WTC11 (cell line): ENCODE data around the gene IDUA. TPM values are rescaled to one million over a fixed set of nuclear protein-coding genes. Genes with fewer than 3 reads are reported as not detected.
A peak's percentile ranks its signal among the peaks of the same experiment; 100 is the strongest.

Experiments
- CREB1 ChIP-seq: sonication (generic); formaldehyde crosslinking; IDR thresholded peaks from 2 replicates; pipeline ENCODE4 v1.8.0; 2023; ENCODE audit warnings: mild to moderate bottlenecking, missing genetic modification reagents
- ELF4 ChIP-seq: sonication (generic); formaldehyde crosslinking; IDR thresholded peaks from 2 replicates; pipeline ENCODE4 v1.8.1; 2022; ENCODE audit warnings: low read depth, mild to moderate bottlenecking, moderate library complexity, missing genetic modification reagents
- ESRRA ChIP-seq: sonication (generic); formaldehyde crosslinking; IDR thresholded peaks from 2 replicates; pipeline ENCODE4 v1.8.1; 2022; ENCODE audit warnings: mild to moderate bottlenecking, missing genetic modification reagents, borderline replicate concordance
- GABPB1 ChIP-seq: sonication (generic); formaldehyde crosslinking; IDR thresholded peaks from 2 replicates; pipeline ENCODE4 v1.8.1; 2023; ENCODE audit warnings: mild to moderate bottlenecking, missing genetic modification reagents
- NFYB ChIP-seq: sonication (generic); formaldehyde crosslinking; conservative IDR thresholded peaks from 2 replicates; pipeline ENCODE4 v1.8.0; 2022; ENCODE audit warnings: low read depth, missing genetic modification reagents
- PREB ChIP-seq: sonication (generic); formaldehyde crosslinking; IDR thresholded peaks from 2 replicates; pipeline ENCODE4 v1.8.1; 2022; ENCODE audit warnings: mild to moderate bottlenecking, missing genetic modification reagents, moderate library complexity, borderline replicate concordance
- SMAD4 ChIP-seq: sonication (generic); formaldehyde crosslinking; IDR thresholded peaks from 2 replicates; pipeline ENCODE4 v1.8.0; 2022; ENCODE audit warnings: mild to moderate bottlenecking, missing genetic modification reagents
- USF1 ChIP-seq: sonication (generic); formaldehyde crosslinking; IDR thresholded peaks from 2 replicates; pipeline ENCODE4 v1.8.0; 2022; ENCODE audit warnings: mild to moderate bottlenecking, missing genetic modification reagents
- ZNF396 ChIP-seq: fragments of 250-450 bp; sonication (Bioruptor Pico); IDR thresholded peaks from 2 replicates; pipeline ENCODE4 v1.8.0; 2021; ENCODE audit warnings: mild to moderate bottlenecking, moderate library complexity, borderline replicate concordance
- ZNF423 ChIP-seq: fragments of 250-450 bp; sonication (Bioruptor Pico); IDR thresholded peaks from 2 replicates; pipeline ENCODE4 v2.1.2; 2022; ENCODE audit warnings: mild to moderate bottlenecking, moderate library complexity
- total RNA-seq: library from RNA; stranded (reverse); gene quantifications from 3 replicates; pipeline ENCODE4 v1.2.3, GENCODE V29; 2021
- TF ChIP-seq, protein P1 (sequence below): sonication (generic); formaldehyde crosslinking; IDR thresholded peaks from 2 replicates; pipeline ENCODE4 v1.8.1; 2023; ENCODE audit warnings: mild to moderate bottlenecking, missing genetic modification reagents, moderate library complexity
- TF ChIP-seq, protein P2 (sequence below): sonication (generic); formaldehyde crosslinking; IDR thresholded peaks from 2 replicates; pipeline ENCODE4 v1.8.1; 2023; ENCODE audit warnings: mild to moderate bottlenecking, missing genetic modification reagents, borderline replicate concordance
- TF ChIP-seq, protein P3 (sequence below): sonication (generic); formaldehyde crosslinking; IDR thresholded peaks from 2 replicates; pipeline ENCODE4 v1.8.1; 2022; ENCODE audit warnings: missing genetic modification reagents, borderline replicate concordance
- TF ChIP-seq, protein P4 (sequence below): sonication (generic); formaldehyde crosslinking; IDR thresholded peaks from 2 replicates; pipeline ENCODE4 v1.8.1; 2022; ENCODE audit warnings: low read depth, mild to moderate bottlenecking, moderate library complexity, missing genetic modification reagents, borderline replicate concordance
- TF ChIP-seq, protein P5 (sequence below): sonication (generic); formaldehyde crosslinking; IDR thresholded peaks from 2 replicates; pipeline ENCODE4 v1.8.1; 2022; ENCODE audit warnings: low read depth, missing genetic modification reagents, borderline replicate concordance
- TF ChIP-seq, protein P6 (sequence below): sonication (generic); formaldehyde crosslinking; IDR thresholded peaks from 2 replicates; pipeline ENCODE4 v1.8.0; 2022; ENCODE audit warnings: mild to moderate bottlenecking, missing genetic modification reagents
- TF ChIP-seq, protein P7 (sequence below): sonication (generic); formaldehyde crosslinking; IDR thresholded peaks from 2 replicates; pipeline ENCODE4 v1.8.0; 2022; ENCODE audit warnings: mild to moderate bottlenecking, missing genetic modification reagents
- TF ChIP-seq, protein P8 (sequence below): sonication (generic); formaldehyde crosslinking; IDR thresholded peaks from 2 replicates; pipeline ENCODE4 v1.8.1; 2023; ENCODE audit warnings: mild to moderate bottlenecking, missing genetic modification reagents
- TF ChIP-seq, protein P9 (sequence below): fragments of 250-450 bp; sonication (Bioruptor Pico); IDR thresholded peaks from 2 replicates; pipeline ENCODE4 v1.9.0; 2021; ENCODE audit warnings: mild to moderate bottlenecking

Gene IDUA
- total RNA-seq, 1 experiment from 2014 or later, result 8.7 TPM

- no peak for TF ChIP-seq SMAD4 (CRISPR knock-in tag)
- TF ChIP-seq CREB1, result no peak
- TF ChIP-seq, protein P1, sequence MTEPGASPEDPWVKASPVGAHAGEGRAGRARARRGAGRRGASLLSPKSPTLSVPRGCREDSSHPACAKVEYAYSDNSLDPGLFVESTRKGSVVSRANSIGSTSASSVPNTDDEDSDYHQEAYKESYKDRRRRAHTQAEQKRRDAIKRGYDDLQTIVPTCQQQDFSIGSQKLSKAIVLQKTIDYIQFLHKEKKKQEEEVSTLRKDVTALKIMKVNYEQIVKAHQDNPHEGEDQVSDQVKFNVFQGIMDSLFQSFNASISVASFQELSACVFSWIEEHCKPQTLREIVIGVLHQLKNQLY (CRISPR knock-in tag), result no peak
- TF ChIP-seq NFYB (CRISPR knock-in tag), result no peak; the same call in 1 of the 2 replicates
- no peak for TF ChIP-seq ZNF396 (CRISPR knock-in tag)
- TF ChIP-seq, protein P2, sequence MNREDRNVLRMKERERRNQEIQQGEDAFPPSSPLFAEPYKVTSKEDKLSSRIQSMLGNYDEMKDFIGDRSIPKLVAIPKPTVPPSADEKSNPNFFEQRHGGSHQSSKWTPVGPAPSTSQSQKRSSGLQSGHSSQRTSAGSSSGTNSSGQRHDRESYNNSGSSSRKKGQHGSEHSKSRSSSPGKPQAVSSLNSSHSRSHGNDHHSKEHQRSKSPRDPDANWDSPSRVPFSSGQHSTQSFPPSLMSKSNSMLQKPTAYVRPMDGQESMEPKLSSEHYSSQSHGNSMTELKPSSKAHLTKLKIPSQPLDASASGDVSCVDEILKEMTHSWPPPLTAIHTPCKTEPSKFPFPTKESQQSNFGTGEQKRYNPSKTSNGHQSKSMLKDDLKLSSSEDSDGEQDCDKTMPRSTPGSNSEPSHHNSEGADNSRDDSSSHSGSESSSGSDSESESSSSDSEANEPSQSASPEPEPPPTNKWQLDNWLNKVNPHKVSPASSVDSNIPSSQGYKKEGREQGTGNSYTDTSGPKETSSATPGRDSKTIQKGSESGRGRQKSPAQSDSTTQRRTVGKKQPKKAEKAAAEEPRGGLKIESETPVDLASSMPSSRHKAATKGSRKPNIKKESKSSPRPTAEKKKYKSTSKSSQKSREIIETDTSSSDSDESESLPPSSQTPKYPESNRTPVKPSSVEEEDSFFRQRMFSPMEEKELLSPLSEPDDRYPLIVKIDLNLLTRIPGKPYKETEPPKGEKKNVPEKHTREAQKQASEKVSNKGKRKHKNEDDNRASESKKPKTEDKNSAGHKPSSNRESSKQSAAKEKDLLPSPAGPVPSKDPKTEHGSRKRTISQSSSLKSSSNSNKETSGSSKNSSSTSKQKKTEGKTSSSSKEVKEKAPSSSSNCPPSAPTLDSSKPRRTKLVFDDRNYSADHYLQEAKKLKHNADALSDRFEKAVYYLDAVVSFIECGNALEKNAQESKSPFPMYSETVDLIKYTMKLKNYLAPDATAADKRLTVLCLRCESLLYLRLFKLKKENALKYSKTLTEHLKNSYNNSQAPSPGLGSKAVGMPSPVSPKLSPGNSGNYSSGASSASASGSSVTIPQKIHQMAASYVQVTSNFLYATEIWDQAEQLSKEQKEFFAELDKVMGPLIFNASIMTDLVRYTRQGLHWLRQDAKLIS (CRISPR knock-in tag), result no peak
- no peak for TF ChIP-seq PREB (CRISPR knock-in tag)
- TF ChIP-seq, protein P3, sequence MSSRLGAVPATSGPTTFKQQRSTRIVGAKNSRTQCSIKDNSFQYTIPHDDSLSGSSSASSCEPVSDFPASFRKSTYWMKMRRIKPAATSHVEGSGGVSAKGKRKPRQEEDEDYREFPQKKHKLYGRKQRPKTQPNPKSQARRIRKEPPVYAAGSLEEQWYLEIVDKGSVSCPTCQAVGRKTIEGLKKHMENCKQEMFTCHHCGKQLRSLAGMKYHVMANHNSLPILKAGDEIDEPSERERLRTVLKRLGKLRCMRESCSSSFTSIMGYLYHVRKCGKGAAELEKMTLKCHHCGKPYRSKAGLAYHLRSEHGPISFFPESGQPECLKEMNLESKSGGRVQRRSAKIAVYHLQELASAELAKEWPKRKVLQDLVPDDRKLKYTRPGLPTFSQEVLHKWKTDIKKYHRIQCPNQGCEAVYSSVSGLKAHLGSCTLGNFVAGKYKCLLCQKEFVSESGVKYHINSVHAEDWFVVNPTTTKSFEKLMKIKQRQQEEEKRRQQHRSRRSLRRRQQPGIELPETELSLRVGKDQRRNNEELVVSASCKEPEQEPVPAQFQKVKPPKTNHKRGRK (CRISPR knock-in tag), result no peak
- no peak for TF ChIP-seq ZNF423 (CRISPR knock-in tag)
- TF ChIP-seq ESRRA (CRISPR knock-in tag), result no peak; the same call in 1 of the 2 replicates
- TF ChIP-seq, protein P4, sequence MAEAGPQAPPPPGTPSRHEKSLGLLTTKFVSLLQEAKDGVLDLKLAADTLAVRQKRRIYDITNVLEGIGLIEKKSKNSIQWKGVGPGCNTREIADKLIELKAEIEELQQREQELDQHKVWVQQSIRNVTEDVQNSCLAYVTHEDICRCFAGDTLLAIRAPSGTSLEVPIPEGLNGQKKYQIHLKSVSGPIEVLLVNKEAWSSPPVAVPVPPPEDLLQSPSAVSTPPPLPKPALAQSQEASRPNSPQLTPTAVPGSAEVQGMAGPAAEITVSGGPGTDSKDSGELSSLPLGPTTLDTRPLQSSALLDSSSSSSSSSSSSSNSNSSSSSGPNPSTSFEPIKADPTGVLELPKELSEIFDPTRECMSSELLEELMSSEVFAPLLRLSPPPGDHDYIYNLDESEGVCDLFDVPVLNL (CRISPR knock-in tag), result no peak
- TF ChIP-seq, protein P5, sequence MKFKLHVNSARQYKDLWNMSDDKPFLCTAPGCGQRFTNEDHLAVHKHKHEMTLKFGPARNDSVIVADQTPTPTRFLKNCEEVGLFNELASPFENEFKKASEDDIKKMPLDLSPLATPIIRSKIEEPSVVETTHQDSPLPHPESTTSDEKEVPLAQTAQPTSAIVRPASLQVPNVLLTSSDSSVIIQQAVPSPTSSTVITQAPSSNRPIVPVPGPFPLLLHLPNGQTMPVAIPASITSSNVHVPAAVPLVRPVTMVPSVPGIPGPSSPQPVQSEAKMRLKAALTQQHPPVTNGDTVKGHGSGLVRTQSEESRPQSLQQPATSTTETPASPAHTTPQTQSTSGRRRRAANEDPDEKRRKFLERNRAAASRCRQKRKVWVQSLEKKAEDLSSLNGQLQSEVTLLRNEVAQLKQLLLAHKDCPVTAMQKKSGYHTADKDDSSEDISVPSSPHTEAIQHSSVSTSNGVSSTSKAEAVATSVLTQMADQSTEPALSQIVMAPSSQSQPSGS (CRISPR knock-in tag), result no peak
- peak; percentile 56; the same call in 1 of the 2 replicates for TF ChIP-seq USF1 (CRISPR knock-in tag)
- no peak for TF ChIP-seq GABPB1 (CRISPR knock-in tag)
- TF ChIP-seq, protein P6, sequence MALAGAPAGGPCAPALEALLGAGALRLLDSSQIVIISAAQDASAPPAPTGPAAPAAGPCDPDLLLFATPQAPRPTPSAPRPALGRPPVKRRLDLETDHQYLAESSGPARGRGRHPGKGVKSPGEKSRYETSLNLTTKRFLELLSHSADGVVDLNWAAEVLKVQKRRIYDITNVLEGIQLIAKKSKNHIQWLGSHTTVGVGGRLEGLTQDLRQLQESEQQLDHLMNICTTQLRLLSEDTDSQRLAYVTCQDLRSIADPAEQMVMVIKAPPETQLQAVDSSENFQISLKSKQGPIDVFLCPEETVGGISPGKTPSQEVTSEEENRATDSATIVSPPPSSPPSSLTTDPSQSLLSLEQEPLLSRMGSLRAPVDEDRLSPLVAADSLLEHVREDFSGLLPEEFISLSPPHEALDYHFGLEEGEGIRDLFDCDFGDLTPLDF (CRISPR knock-in tag), result no peak; the same call in 1 of the 2 replicates
- TF ChIP-seq, protein P7, sequence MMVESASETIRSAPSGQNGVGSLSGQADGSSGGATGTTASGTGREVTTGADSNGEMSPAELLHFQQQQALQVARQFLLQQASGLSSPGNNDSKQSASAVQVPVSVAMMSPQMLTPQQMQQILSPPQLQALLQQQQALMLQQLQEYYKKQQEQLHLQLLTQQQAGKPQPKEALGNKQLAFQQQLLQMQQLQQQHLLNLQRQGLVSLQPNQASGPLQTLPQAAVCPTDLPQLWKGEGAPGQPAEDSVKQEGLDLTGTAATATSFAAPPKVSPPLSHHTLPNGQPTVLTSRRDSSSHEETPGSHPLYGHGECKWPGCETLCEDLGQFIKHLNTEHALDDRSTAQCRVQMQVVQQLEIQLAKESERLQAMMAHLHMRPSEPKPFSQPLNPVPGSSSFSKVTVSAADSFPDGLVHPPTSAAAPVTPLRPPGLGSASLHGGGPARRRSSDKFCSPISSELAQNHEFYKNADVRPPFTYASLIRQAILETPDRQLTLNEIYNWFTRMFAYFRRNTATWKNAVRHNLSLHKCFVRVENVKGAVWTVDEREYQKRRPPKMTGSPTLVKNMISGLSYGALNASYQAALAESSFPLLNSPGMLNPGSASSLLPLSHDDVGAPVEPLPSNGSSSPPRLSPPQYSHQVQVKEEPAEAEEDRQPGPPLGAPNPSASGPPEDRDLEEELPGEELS, result peak; percentile 77; the same call in 1 of the 2 replicates
- TF ChIP-seq ELF4 (CRISPR knock-in tag), result no peak
- TF ChIP-seq, protein P8, sequence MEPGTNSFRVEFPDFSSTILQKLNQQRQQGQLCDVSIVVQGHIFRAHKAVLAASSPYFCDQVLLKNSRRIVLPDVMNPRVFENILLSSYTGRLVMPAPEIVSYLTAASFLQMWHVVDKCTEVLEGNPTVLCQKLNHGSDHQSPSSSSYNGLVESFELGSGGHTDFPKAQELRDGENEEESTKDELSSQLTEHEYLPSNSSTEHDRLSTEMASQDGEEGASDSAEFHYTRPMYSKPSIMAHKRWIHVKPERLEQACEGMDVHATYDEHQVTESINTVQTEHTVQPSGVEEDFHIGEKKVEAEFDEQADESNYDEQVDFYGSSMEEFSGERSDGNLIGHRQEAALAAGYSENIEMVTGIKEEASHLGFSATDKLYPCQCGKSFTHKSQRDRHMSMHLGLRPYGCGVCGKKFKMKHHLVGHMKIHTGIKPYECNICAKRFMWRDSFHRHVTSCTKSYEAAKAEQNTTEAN (CRISPR knock-in tag), result no peak
- TF ChIP-seq, protein P9, sequence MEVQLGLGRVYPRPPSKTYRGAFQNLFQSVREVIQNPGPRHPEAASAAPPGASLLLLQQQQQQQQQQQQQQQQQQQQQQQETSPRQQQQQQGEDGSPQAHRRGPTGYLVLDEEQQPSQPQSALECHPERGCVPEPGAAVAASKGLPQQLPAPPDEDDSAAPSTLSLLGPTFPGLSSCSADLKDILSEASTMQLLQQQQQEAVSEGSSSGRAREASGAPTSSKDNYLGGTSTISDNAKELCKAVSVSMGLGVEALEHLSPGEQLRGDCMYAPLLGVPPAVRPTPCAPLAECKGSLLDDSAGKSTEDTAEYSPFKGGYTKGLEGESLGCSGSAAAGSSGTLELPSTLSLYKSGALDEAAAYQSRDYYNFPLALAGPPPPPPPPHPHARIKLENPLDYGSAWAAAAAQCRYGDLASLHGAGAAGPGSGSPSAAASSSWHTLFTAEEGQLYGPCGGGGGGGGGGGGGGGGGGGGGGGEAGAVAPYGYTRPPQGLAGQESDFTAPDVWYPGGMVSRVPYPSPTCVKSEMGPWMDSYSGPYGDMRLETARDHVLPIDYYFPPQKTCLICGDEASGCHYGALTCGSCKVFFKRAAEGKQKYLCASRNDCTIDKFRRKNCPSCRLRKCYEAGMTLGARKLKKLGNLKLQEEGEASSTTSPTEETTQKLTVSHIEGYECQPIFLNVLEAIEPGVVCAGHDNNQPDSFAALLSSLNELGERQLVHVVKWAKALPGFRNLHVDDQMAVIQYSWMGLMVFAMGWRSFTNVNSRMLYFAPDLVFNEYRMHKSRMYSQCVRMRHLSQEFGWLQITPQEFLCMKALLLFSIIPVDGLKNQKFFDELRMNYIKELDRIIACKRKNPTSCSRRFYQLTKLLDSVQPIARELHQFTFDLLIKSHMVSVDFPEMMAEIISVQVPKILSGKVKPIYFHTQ (CRISPR knock-in tag), result no peak
Observed at GRCh38 chr4:1002131-1002630, 15.3 kb downstream of the IDUA start (continued).
